HG02884 (cell line): ENCODE data around the gene LENG8.
"Not testable (repeated sequence)": the region's sequence is repeated elsewhere in the genome, so short reads cannot be mapped to it uniquely, and the experiment has no call there.

Experiments
- ATAC-seq: cut with Tn5 transposase; IDR thresholded peaks from one replicate; pipeline ENCODE4 v1.9.1; 2021; ENCODE audit warnings: mild to moderate bottlenecking, moderate library complexity; ENCODE audit not compliant: unreplicated experiment

The LENG8 gene

GRCh38 chr19:54509200-54509940, 60.4 kb downstream of the LENG8 start:
- not testable (repeated sequence) for ATAC-seq
